Embryonic facial prominence (tissue), 1 donor: ENCODE data around the gene NCSTN.

ENCODE experiments used
- DNase-seq: peaks from one replicate; pipeline ENCODE4 v3.0.0-alpha.2; 2016; ENCODE audit errors: extremely low spot score

NCSTN gene

DNA sequence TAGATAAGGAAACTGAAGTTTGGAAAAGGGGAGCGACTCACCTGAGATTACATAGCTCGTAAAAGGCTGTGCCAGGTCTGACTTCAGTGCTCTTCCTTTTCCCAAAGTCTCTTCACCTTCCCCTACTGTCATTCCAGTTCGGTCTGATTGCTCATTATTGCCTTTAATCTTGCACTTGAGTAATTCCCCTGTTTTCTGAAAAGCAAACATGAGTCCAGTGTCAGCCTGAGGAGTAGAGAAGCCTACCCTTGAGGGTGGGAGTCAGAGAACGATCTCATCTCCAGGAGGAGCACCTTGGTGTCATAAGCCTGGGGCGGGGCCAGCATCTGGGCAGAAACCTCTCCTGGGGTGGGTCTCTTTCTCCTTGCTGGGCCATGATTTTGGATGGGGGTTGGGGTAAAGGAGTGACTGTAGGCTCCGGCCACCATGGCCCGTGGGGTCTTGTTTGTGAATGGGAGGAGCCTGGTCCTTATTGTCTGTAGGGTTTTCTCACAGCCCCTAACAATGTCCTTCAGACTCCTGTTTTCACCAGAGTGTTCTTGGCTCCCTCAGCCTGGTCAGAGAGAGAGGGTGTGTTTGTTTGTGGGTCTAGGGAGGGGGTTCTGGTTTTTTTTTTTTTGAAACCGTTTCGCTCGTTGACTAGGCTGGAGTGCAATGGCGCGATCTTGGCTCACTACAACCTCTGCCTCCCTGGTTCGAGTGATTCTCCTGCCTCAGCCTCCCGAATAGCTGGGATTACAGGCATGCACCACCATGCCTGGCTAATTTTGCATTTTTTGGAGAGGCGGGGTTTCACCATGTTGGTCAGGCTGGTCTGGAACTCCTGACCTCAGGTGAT lies 63.2 kb downstream of the NCSTN start:
- no peak for DNase-seq

DNA sequence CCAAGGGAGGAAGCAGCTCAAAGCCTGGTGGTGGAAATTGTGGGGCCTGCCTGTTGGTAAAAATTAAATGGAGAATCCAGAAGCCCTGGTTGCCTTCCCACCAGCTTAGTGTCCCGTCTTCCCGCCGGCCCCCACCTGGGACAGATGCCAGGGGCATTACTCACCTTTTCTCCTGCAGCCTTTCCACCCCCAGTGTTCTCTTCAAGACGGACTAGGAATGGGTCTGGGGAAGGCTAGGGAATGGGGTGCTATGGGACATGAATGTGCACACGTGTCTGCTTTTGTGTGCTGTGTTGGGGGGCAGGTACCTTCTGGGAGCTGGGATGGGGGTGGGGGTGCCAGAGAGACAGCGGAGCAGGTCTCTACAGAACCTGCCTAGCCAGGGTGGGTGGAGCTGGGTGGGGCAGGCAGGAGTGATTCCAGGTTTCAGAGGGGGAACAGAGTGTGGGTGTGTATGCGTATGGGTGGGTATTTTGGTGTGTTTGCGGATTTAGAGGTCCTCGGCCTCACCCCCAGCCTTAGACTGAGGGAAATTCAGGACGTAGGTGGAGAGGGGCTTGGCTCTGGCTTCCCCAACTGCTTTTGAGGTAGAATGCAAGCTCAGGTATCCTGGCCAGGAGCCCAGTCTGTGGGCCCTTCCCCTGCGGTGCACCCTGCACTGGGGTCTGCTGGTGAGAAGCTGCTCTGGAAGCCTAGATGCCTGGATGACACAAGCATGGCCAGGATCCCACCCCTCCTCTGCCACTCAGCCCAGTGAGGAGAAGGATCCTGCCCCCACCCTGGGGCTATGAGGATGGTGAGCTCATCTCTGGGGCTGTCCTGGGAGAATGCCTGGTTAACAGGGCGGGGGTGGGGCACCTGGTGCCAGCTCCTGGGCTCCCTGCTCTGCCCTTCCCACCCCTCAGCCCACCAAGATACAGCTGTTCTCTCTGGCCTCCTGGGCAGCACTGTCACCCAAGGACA lies 64.9 kb downstream of the NCSTN start:
- no peak for DNase-seq
